ENCODE results near the gene MIB2.
"Not testable (repeated sequence)": the region's sequence is repeated elsewhere in the genome, so short reads cannot be mapped to it uniquely, and the experiment has no call there.

The MIB2 gene

GRCh38 chr1:1594602-1595260 is 20.6 kb upstream of the MIB2 start:
- H3K4me3 Mint-ChIP-seq, result no peak overlapping the region
- H3K4me1 Mint-ChIP-seq, result peaks cover 11% of the 10 kb centered on the region
- no peaks in the 10 kb centered on the region for H3K9me3 Mint-ChIP-seq
- H3K27ac Mint-ChIP-seq, result no peak overlapping the region
- DNase-seq (no peak), ATAC-seq (peak; percentile 25)
- H3K27me3 Mint-ChIP-seq, result peaks cover 10% of the 10 kb centered on the region
- H3K36me3 Mint-ChIP-seq (ENCODE audit: low read depth), result no peaks in the 10 kb centered on the region

GRCh38 chr1:1595341-1595740 is 20.0 kb upstream of the MIB2 start:
- not testable (repeated sequence) for H3K36me3 Mint-ChIP-seq (ENCODE audit: low read depth); H3K27ac Mint-ChIP-seq; H3K9me3 Mint-ChIP-seq; DNase-seq; H3K4me3 Mint-ChIP-seq; ATAC-seq; H3K27me3 Mint-ChIP-seq
- peaks cover 11% of the 10 kb centered on the region for H3K4me1 Mint-ChIP-seq

GRCh38 chr1:1596493-1597274 is 18.6 kb upstream of the MIB2 start:
- no peaks in the 10 kb centered on the region for H3K36me3 Mint-ChIP-seq (ENCODE audit: low read depth)
- no peak for DNase-seq
- peaks cover 8% of the 10 kb centered on the region for H3K4me1 Mint-ChIP-seq
- no peak overlapping the region for H3K27ac Mint-ChIP-seq
- H3K4me3 Mint-ChIP-seq, result no peak overlapping the region
- no peak for ATAC-seq
- no peaks in the 10 kb centered on the region for H3K9me3 Mint-ChIP-seq
- H3K27me3 Mint-ChIP-seq, result peaks cover 9% of the 10 kb centered on the region

- ATAC-seq (peak; percentile 43), DNase-seq (peak; percentile 23)
- Mint-ChIP-seq H3K4me3 (peak overlapping the region; percentile 11), H3K27ac (no peak overlapping the region), H3K27me3 (peaks cover 9% of the 10 kb centered on the region), H3K4me1 (peaks cover 8% of the 10 kb centered on the region), H3K36me3 (ENCODE audit: low read depth) (no peaks in the 10 kb centered on the region), H3K9me3 (no peaks in the 10 kb centered on the region)
Measured at GRCh38 chr1:1597275-1597930, 17.9 kb upstream of the MIB2 start.

GRCh38 chr1:1598051-1598719 is 17.1 kb upstream of the MIB2 start:
- no peak for ATAC-seq
- Mint-ChIP-seq H3K27ac (no peak overlapping the region), H3K4me3 (peak overlapping the region; percentile 61)

GRCh38 chr1:1598720-1599029 is 16.6 kb upstream of the MIB2 start:
- ATAC-seq (no peak), DNase-seq (no peak)
- H3K4me1 Mint-ChIP-seq, result peaks cover 8% of the 10 kb centered on the region
- peak overlapping the region; percentile 61 for H3K4me3 Mint-ChIP-seq
- H3K36me3 Mint-ChIP-seq (ENCODE audit: low read depth), result no peaks in the 10 kb centered on the region
- no peaks in the 10 kb centered on the region for H3K9me3 Mint-ChIP-seq
- H3K27me3 Mint-ChIP-seq, result peaks cover 9% of the 10 kb centered on the region
- H3K27ac Mint-ChIP-seq, result no peak overlapping the region

More at GRCh38 chr1:1598051-1598719, 17.1 kb upstream of the MIB2 start:
- peaks cover 9% of the 10 kb centered on the region for H3K27me3 Mint-ChIP-seq
- peaks cover 8% of the 10 kb centered on the region for H3K4me1 Mint-ChIP-seq
- DNase-seq, result no peak
- H3K9me3 Mint-ChIP-seq, result no peaks in the 10 kb centered on the region
- no peaks in the 10 kb centered on the region for H3K36me3 Mint-ChIP-seq (ENCODE audit: low read depth)

GRCh38 chr1:1599030-1599934 is 16.0 kb upstream of the MIB2 start:
- Mint-ChIP-seq H3K4me3 (peak overlapping the region; percentile 61), H3K9me3 (no peaks in the 10 kb centered on the region), H3K4me1 (peaks cover 8% of the 10 kb centered on the region), H3K27me3 (peaks cover 9% of the 10 kb centered on the region), H3K36me3 (ENCODE audit: low read depth) (no peaks in the 10 kb centered on the region), H3K27ac (no peak overlapping the region)
- ATAC-seq (peak; percentile 26), DNase-seq (peak; percentile 36)

GRCh38 chr1:1599935-1600860 is 15.1 kb upstream of the MIB2 start, which contains the start of gene FNDC10:
Gene FNDC10 (minus strand): TSS chr1:1600135. CDS start chr1:1600015, 120 bp downstream.
- H3K27me3 Mint-ChIP-seq, result peaks cover 9% of the 10 kb centered on the region
- ATAC-seq (no peak), DNase-seq (no peak)
- H3K36me3 Mint-ChIP-seq (ENCODE audit: low read depth), result no peaks in the 10 kb centered on the region
- H3K4me3 Mint-ChIP-seq, result peak within 1 kb of the TSS; percentile 61
- H3K4me1 Mint-ChIP-seq, result peaks cover 8% of the 10 kb centered on the region
- no peak within 1 kb of the TSS for H3K27ac Mint-ChIP-seq
- H3K9me3 Mint-ChIP-seq, result no peaks in the 10 kb centered on the region

- H3K36me3 Mint-ChIP-seq (ENCODE audit: low read depth), result no peaks in the 10 kb centered on the region
- H3K27me3 Mint-ChIP-seq, result peaks cover 9% of the 10 kb centered on the region
- H3K4me3 Mint-ChIP-seq, result no peak overlapping the region
- ATAC-seq (no peak), DNase-seq (no peak)
- H3K9me3 Mint-ChIP-seq, result no peaks in the 10 kb centered on the region
- H3K27ac Mint-ChIP-seq, result no peak overlapping the region
- H3K4me1 Mint-ChIP-seq, result peaks cover 8% of the 10 kb centered on the region
Measured at GRCh38 chr1:1600861-1601563, 14.3 kb upstream of the MIB2 start.

- no peak overlapping the region for H3K27ac Mint-ChIP-seq
Measured at GRCh38 chr1:1601564-1602303, 13.6 kb upstream of the MIB2 start.

GRCh38 chr1:1602304-1602967 is 12.9 kb upstream of the MIB2 start:
- no peaks in the 10 kb centered on the region for H3K9me3 Mint-ChIP-seq
- no peak for DNase-seq
- peaks cover 16% of the 10 kb centered on the region for H3K4me1 Mint-ChIP-seq
- no peak overlapping the region for H3K27ac Mint-ChIP-seq
- no peak for ATAC-seq
- peaks cover 9% of the 10 kb centered on the region for H3K27me3 Mint-ChIP-seq
- H3K4me3 Mint-ChIP-seq, result no peak overlapping the region
- no peaks in the 10 kb centered on the region for H3K36me3 Mint-ChIP-seq (ENCODE audit: low read depth)

More at GRCh38 chr1:1601564-1602303, 13.6 kb upstream of the MIB2 start:
- Mint-ChIP-seq H3K27me3 (peaks cover 9% of the 10 kb centered on the region), H3K9me3 (no peaks in the 10 kb centered on the region), H3K4me1 (peaks cover 10% of the 10 kb centered on the region), H3K36me3 (ENCODE audit: low read depth) (no peaks in the 10 kb centered on the region), H3K4me3 (no peak overlapping the region)
- DNase-seq (no peak), ATAC-seq (no peak)
